H1 (cell line): Measurements from ENCODE around the gene LPXN. TPM values are rescaled to one million over a fixed set of nuclear protein-coding genes. Genes with fewer than 3 reads are reported as not detected.

ENCODE experiments used
- CTCF ChIA-PET: fragments of 300-600 bp; sonication (Branson Sonifier 250); formaldehyde crosslinking; loops from one replicate; lab custom pipeline; 2021; ENCODE audit not compliant: partially characterized antibody; lab: Charles Lee
- POLR2A ChIA-PET: fragments of 300-600 bp; sonication (Branson Sonifier 250); formaldehyde crosslinking; loops from one replicate; lab custom pipeline; 2021; ENCODE audit warnings: inconsistent platforms; ENCODE audit not compliant: partially characterized antibody; lab: Charles Lee
- DNase-seq, 2 experiments: peaks; one replicate each; pipeline versions ENCODE4 v3.0.0 to v3.0.0-alpha.2; 2010 to 2022; ENCODE audit warnings: low spot score in 2 of 2, low read depth in 1 of 2, mixed read lengths in 1 of 2
- FAIRE-seq: peaks from 2 replicates; lab custom pipeline; 2011; peaks lifted over from hg19 to GRCh38; lab: Jason Lieb, UNC
- H2AFZ ChIP-seq: 2 replicates; pipeline ENCODE4 v1.8.1; 2012; ENCODE audit warnings: low read length, inconsistent platforms
- H2AK5ac ChIP-seq: 2 replicates; pipeline ENCODE4 v1.6.1; 2013; ENCODE audit warnings: low read depth, low read length
- H2BK120ac ChIP-seq: replicated peaks from 2 replicates; pipeline ENCODE3; 2013; ENCODE audit warnings: low read depth, low read length, inconsistent platforms
- H2BK12ac ChIP-seq: 2 replicates; pipeline ENCODE4 v1.6.1; 2013; ENCODE audit warnings: low read depth, low read length
- H2BK15ac ChIP-seq: 2 replicates; pipeline ENCODE4 v1.6.1; 2013; ENCODE audit warnings: low read length
- H2BK20ac ChIP-seq: 2 replicates; pipeline ENCODE4 v1.6.1; 2013; ENCODE audit warnings: low read length
- H2BK5ac ChIP-seq: 2 replicates; pipeline ENCODE4 v1.6.1; 2013; ENCODE audit warnings: low read depth, low read length
- H3K14ac ChIP-seq: 2 replicates; pipeline ENCODE4 v1.6.1; 2013; ENCODE audit warnings: inconsistent platforms; ENCODE audit not compliant: insufficient read length
- H3K18ac ChIP-seq: 2 replicates; pipeline ENCODE4 v1.6.1; 2013; ENCODE audit warnings: low read length; ENCODE audit errors: extremely low read depth
- H3K23ac ChIP-seq: 2 replicates; pipeline ENCODE4 v1.6.1; 2013; ENCODE audit warnings: inconsistent platforms; ENCODE audit not compliant: insufficient read length
- H3K23me2 ChIP-seq: 2 replicates; pipeline ENCODE4 v1.6.1; 2013; ENCODE audit warnings: low read depth, low read length
- H3K27ac ChIP-seq: 2 replicates; pipeline ENCODE4 v1.6.1; 2011; ENCODE audit warnings: low read depth, low read length, inconsistent platforms
- H3K27me3 ChIP-seq, 4 experiments: replicated peaks in 1 of 4; 1 replicate in 1 of 4; 2 replicates in 3 of 4; pipeline versions ENCODE4 v1.6.1 to v1.8.1; 2011 to 2013; ENCODE audit warnings: low read length in 3 of 4, mild to moderate bottlenecking in 3 of 4, inconsistent platforms in 2 of 4, mixed read lengths in 2 of 4, moderate library complexity in 1 of 4; ENCODE audit not compliant: control insufficient read depth in 3 of 4, insufficient read depth in 3 of 4; ENCODE audit errors: extremely low read depth in 1 of 4
- H3K36me3 ChIP-seq, 4 experiments: 2 replicates each; pipeline versions ENCODE4 v1.6.1 to v1.8.1; 2011 to 2013; ENCODE audit warnings: mild to moderate bottlenecking in 4 of 4, low read length in 3 of 4, moderate library complexity in 2 of 4, control low read depth in 1 of 4, inconsistent platforms in 1 of 4; ENCODE audit not compliant: insufficient read depth in 4 of 4, control insufficient read depth in 2 of 4
- H3K4ac ChIP-seq: replicated peaks from 2 replicates; pipeline ENCODE3; 2013; ENCODE audit warnings: low read length, low read depth, mixed read lengths, inconsistent platforms; ENCODE audit not compliant: insufficient read length
- H3K4me1 ChIP-seq, 4 experiments: replicated peaks in 1 of 4; 1 replicate in 1 of 4; 2 replicates in 3 of 4; pipeline versions ENCODE4 v1.6.1 to v1.8.1; 2011 to 2013; ENCODE audit warnings: low read length in 3 of 4, inconsistent platforms in 2 of 4, mixed read lengths in 1 of 4; ENCODE audit not compliant: insufficient read depth in 4 of 4, control insufficient read depth in 3 of 4
- H3K4me2 ChIP-seq, 2 experiments: 2 replicates each; pipeline versions ENCODE4 v1.6.1 to v1.8.1; 2011 to 2013; ENCODE audit warnings: low read depth in 2 of 2, low read length in 2 of 2, control low read depth in 1 of 2, inconsistent platforms in 1 of 2, mild to moderate bottlenecking in 1 of 2; ENCODE audit not compliant: insufficient read depth in 1 of 2
- H3K4me3 ChIP-seq, 4 experiments: fragments of 200-600, 300-600 bp in 1 of 4; sonication (generic), shearing (Covaris generic), sonication (Bioruptor Twin) in 1 of 4; 2 replicates each; pipeline versions ENCODE4 v1.5.1 to v1.8.1; 2011 to 2016; ENCODE audit warnings: low read length in 4 of 4, low read depth in 3 of 4, control low read depth in 2 of 4, inconsistent platforms in 2 of 4, mild to moderate bottlenecking in 2 of 4, mixed read lengths in 1 of 4, moderate library complexity in 1 of 4; ENCODE audit not compliant: insufficient read depth in 2 of 4; ENCODE audit errors: extremely low read depth in 1 of 4
- H3K56ac ChIP-seq: replicated peaks from 2 replicates; pipeline ENCODE3; 2013; ENCODE audit warnings: low read depth, mild to moderate bottlenecking, mixed read lengths, low read length, inconsistent platforms; ENCODE audit not compliant: insufficient read length
- H3K79me1 ChIP-seq: 2 replicates; pipeline ENCODE4 v1.6.1; 2013; ENCODE audit warnings: low read depth, low read length, control low read depth
- H3K79me2 ChIP-seq, 2 experiments: 2 replicates each; pipeline versions ENCODE4 v1.6.1 to v1.8.1; 2012 to 2013; ENCODE audit warnings: low read length in 2 of 2, mild to moderate bottlenecking in 2 of 2, inconsistent platforms in 1 of 2; ENCODE audit not compliant: insufficient read depth in 2 of 2, control insufficient read depth in 1 of 2
- H3K9ac ChIP-seq, 4 experiments: replicated peaks in 1 of 4; 1 replicate in 1 of 4; 2 replicates in 3 of 4; pipeline versions ENCODE4 v1.6.1 to v1.8.1; 2011 to 2013; ENCODE audit warnings: low read depth in 3 of 4, low read length in 3 of 4, control low read depth in 2 of 4, mild to moderate bottlenecking in 2 of 4, moderate library complexity in 2 of 4, inconsistent platforms in 1 of 4; ENCODE audit errors: extremely low read depth in 1 of 4
- H3K9me3 ChIP-seq, 2 experiments: 2 replicates each; pipeline versions ENCODE4 v1.6.1 to v1.8.1; 2012 to 2013; ENCODE audit warnings: mild to moderate bottlenecking in 2 of 2, moderate library complexity in 2 of 2, control low read depth in 1 of 2, inconsistent platforms in 1 of 2, low read depth in 1 of 2, low read length in 1 of 2, mixed read lengths in 1 of 2; ENCODE audit not compliant: insufficient read depth in 2 of 2
- H4K20me1 ChIP-seq, 2 experiments: replicated peaks in 1 of 2; 2 replicates each; pipeline versions ENCODE3 to v1.8.1; 2011 to 2013; ENCODE audit warnings: inconsistent platforms in 2 of 2, low read length in 2 of 2, mild to moderate bottlenecking in 1 of 2; ENCODE audit not compliant: insufficient read depth in 2 of 2, control insufficient read depth in 1 of 2
- H4K5ac ChIP-seq: 2 replicates; pipeline ENCODE4 v1.6.1; 2013; ENCODE audit warnings: low read length, low read depth, mixed read lengths, inconsistent platforms; ENCODE audit not compliant: insufficient read length
- H4K8ac ChIP-seq: 2 replicates; pipeline ENCODE4 v1.8.0; 2013; ENCODE audit warnings: mild to moderate bottlenecking, moderate library complexity, low read length, inconsistent platforms; ENCODE audit not compliant: insufficient read depth; ENCODE audit errors: extremely low read depth
- H4K91ac ChIP-seq: replicated peaks from 2 replicates; pipeline ENCODE3; 2013; ENCODE audit warnings: low read length, mixed read lengths, inconsistent platforms; ENCODE audit not compliant: insufficient read length
- E2F6 ChIP-seq: IDR thresholded peaks from 2 replicates; pipeline ENCODE4 v1.6.1; 2012; ENCODE audit warnings: inconsistent platforms
- GTF2F1 ChIP-seq: IDR thresholded peaks from 2 replicates; pipeline ENCODE4 v1.6.1; 2012; ENCODE audit warnings: low read depth, low read length, improper control_type of control experiment, borderline replicate concordance
- TAF1 ChIP-seq: IDR thresholded peaks from 2 replicates; pipeline ENCODE4 v1.6.1; 2011; ENCODE audit warnings: mild to moderate bottlenecking, low read depth, low read length
- WGBS, 2 experiments: shearing (Covaris generic) in 1 of 2; methylation state at CpG; one replicate each; pipeline versions ENCODE4 v1.1.6 to v1.1.7; 2013 to 2015; ENCODE audit warnings: low lambda C conversion rate in 2 of 2, mixed read lengths in 2 of 2, inconsistent platforms in 1 of 2, low coverage in 1 of 2, missing lambda C conversion rate in 1 of 2; ENCODE audit not compliant: insufficient replicate concordance in 2 of 2, insufficient coverage in 1 of 2, insufficient read length in 1 of 2; ENCODE audit errors: extremely low coverage in 1 of 2, missing lambda C conversion rate in 1 of 2; 5-methylcytosine and 5-hydroxymethylcytosine counted together
- polyA plus RNA-seq, 7 experiments: library from polyadenylated mRNA; depleted of rRNA in 3 of 7; stranded (reverse) in 5 of 7; unstranded in 2 of 7; fragments of >200 nt in 5 of 7; fragments of 200-250 nt in 2 of 7; gene quantifications; 1 replicate in 5 of 7; 2 replicates in 1 of 7; 4 replicates in 1 of 7; pipeline versions ENCODE4 v1.2.1 to v1.2.3, GENCODE V29; 2011 to 2013; ENCODE audit warnings: missing spikeins in 2 of 7, mixed read lengths in 2 of 7
- total RNA-seq: library from RNA; stranded (reverse); fragmentation: NEBNext Ultra II Directional; extraction: Animal tissue kit (Norgen Biotek cat#: 25700); gene quantifications from 2 replicates; pipeline ENCODE4 v1.2.1, GENCODE V29; 2021

LPXN gene
- total and polyA plus RNA-seq, 2 of the 8 experiments (the other 6 are each of a cell fraction or from before 2014, with no cell fraction given): 1.4 to 2.7 TPM

GRCh38 chr11:58560842-58561241, 14.8 kb downstream of the LPXN start:
- H2BK120ac ChIP-seq: no peak overlapping the region
- no peaks in the 10 kb centered on the region for H3K79me1 ChIP-seq
- H3K9me3 ChIP-seq: no peaks in the 10 kb centered on the region
- H3K27me3 ChIP-seq: no peaks in the 10 kb centered on the region
- H3K23me2 ChIP-seq: no peaks in the 10 kb centered on the region
- CTCF ChIA-PET: interaction anchor here (0.9 kb wide), 1 partner anchor 61 kb away, joined by 3 read pairs; the partner anchor contains the start of gene CNTF
- no peak overlapping the region for H3K4me3 ChIP-seq
- no peak overlapping the region for H3K18ac ChIP-seq
- no peak for DNase-seq
- H3K56ac ChIP-seq: no peak overlapping the region
- H3K4me1 ChIP-seq: no peaks in the 10 kb centered on the region
- no peak overlapping the region for H3K4ac ChIP-seq
- no peak overlapping the region for H3K27ac ChIP-seq
- H2BK12ac ChIP-seq: no peak overlapping the region
- no peak overlapping the region for H4K91ac ChIP-seq
- no peak overlapping the region for H3K14ac ChIP-seq
- H4K5ac ChIP-seq: no peak overlapping the region
- no peak overlapping the region for H3K4me2 ChIP-seq
- TF ChIP-seq TAF1 (no peak), E2F6 (no peak), GTF2F1 (no peak)
- 78% methylated on average over 2 of the region's 2 CpGs; no CpG with 5 or more reads in 1 of the 2 experiments for WGBS, 2 experiments
- H2AK5ac ChIP-seq: no peak overlapping the region
- no peak overlapping the region for H2BK15ac ChIP-seq
- H3K36me3 ChIP-seq: no peaks in the 10 kb centered on the region
- H2BK5ac ChIP-seq: no peak overlapping the region
- no peak for FAIRE-seq
- no peak overlapping the region for H2BK20ac ChIP-seq
- no peak overlapping the region for H3K23ac ChIP-seq
- no peak overlapping the region for H4K8ac ChIP-seq
- no peaks in the 10 kb centered on the region for H3K79me2 ChIP-seq
- H4K20me1 ChIP-seq: no peaks in the 10 kb centered on the region
- no peak overlapping the region for H2AFZ ChIP-seq
- POLR2A ChIA-PET: no interaction called here
- no peak overlapping the region for H3K9ac ChIP-seq
